Measurements from ENCODE around the gene C11orf21.
"Not testable (repeated sequence)": the region's sequence is repeated elsewhere in the genome, so short reads cannot be mapped to it uniquely, and the experiment has no call there.

The C11orf21 gene

DNA sequence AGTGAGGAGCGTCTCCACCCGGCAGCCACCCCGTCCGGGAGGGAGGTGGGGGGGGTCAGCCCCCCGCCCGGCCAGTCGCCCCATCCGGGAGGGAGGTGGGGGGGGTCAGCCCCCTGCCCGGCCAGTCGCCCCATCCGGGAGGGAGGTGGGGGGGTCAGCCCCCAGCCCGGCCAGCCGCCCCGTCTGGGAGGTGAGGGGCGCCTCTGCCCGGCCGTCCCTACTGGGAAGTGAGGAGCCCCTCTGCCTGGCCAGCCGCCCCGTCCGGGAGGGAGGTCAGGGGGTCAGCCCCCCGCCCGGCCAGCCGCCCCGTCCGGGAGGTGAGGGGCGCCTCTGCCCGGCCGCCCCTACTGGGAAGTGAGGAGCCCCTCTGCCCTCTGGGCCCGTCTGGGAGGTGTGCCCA is 30.9 kb upstream of the C11orf21 start:
- H3K79me2 ChIP-seq (ENCODE audit: control insufficient read depth, low read length), result not testable (repeated sequence)

GRCh38 chr11:2331404-2331803 is 29.7 kb upstream of the C11orf21 start:
- no peak overlapping the region for H3K27ac ChIP-seq (ENCODE audit: low read depth, low read length)
- peaks cover 5% of the 10 kb centered on the region; the same call in 1 of the 2 replicates for H3K9me3 ChIP-seq (ENCODE audit: control insufficient read depth, insufficient read depth, low read length)
- no peaks in the 10 kb centered on the region for H3F3A ChIP-seq (ENCODE audit: control insufficient read depth, insufficient read depth)
- H4K20me1 ChIP-seq (ENCODE audit: control insufficient read depth, insufficient read depth, low read depth, low read length), result no peaks in the 10 kb centered on the region
- no peaks in the 10 kb centered on the region for H3K79me2 ChIP-seq (ENCODE audit: control insufficient read depth, low read length)
- H3K4me3 ChIP-seq (ENCODE audit: low read length), result no peak overlapping the region
- no peaks in the 10 kb centered on the region for H3K9me2 ChIP-seq (replicated peaks; ENCODE audit: control insufficient read depth, low read length)
- H3K36me3 ChIP-seq (ENCODE audit: control insufficient read depth, low read length), result no peaks in the 10 kb centered on the region
- H3K27me3 ChIP-seq (ENCODE audit: control insufficient read depth, low read length), result no peaks in the 10 kb centered on the region
- TF ChIP-seq EZH2phosphoT487 (IDR thresholded peaks at IDR 0.05; ENCODE audit: borderline replicate concordance, low read length), result no peak
- TF ChIP-seq, protein P1, sequence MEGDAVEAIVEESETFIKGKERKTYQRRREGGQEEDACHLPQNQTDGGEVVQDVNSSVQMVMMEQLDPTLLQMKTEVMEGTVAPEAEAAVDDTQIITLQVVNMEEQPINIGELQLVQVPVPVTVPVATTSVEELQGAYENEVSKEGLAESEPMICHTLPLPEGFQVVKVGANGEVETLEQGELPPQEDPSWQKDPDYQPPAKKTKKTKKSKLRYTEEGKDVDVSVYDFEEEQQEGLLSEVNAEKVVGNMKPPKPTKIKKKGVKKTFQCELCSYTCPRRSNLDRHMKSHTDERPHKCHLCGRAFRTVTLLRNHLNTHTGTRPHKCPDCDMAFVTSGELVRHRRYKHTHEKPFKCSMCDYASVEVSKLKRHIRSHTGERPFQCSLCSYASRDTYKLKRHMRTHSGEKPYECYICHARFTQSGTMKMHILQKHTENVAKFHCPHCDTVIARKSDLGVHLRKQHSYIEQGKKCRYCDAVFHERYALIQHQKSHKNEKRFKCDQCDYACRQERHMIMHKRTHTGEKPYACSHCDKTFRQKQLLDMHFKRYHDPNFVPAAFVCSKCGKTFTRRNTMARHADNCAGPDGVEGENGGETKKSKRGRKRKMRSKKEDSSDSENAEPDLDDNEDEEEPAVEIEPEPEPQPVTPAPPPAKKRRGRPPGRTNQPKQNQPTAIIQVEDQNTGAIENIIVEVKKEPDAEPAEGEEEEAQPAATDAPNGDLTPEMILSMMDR (IDR thresholded peaks at IDR 0.05; ENCODE audit: low read depth, low read length, poor library complexity, severe bottlenecking), result no peak
- H3K4me2 ChIP-seq (ENCODE audit: low read length), result no peak overlapping the region
- no peaks in the 10 kb centered on the region for H3K4me1 ChIP-seq (ENCODE audit: control insufficient read depth, low read length)

More for the DNA sequence above, 30.9 kb upstream of the C11orf21 start:
- not testable (repeated sequence) for H3K4me2 ChIP-seq (ENCODE audit: low read length); H3K27ac ChIP-seq (ENCODE audit: low read depth, low read length); H3K4me1 ChIP-seq (ENCODE audit: control insufficient read depth, low read length); H3K4me3 ChIP-seq (ENCODE audit: low read length); H3K9me2 ChIP-seq (replicated peaks; ENCODE audit: control insufficient read depth, low read length); H3K9me3 ChIP-seq (ENCODE audit: control insufficient read depth, insufficient read depth, low read length); H3F3A ChIP-seq (ENCODE audit: control insufficient read depth, insufficient read depth); H3K27me3 ChIP-seq (ENCODE audit: control insufficient read depth, low read length); H4K20me1 ChIP-seq (ENCODE audit: control insufficient read depth, insufficient read depth, low read depth, low read length); H3K36me3 ChIP-seq (ENCODE audit: control insufficient read depth, low read length)

- Histone ChIP-seq H3K36me3 (ENCODE audit: control insufficient read depth, low read length) (no peaks in the 10 kb centered on the region), H3K4me3 (ENCODE audit: low read length) (no peak overlapping the region), H3K27ac (ENCODE audit: low read depth, low read length) (no peak overlapping the region), H3K4me2 (ENCODE audit: low read length) (no peak overlapping the region), H3K79me2 (ENCODE audit: control insufficient read depth, low read length) (no peaks in the 10 kb centered on the region), H4K20me1 (ENCODE audit: control insufficient read depth, insufficient read depth, low read depth, low read length) (no peaks in the 10 kb centered on the region), H3K9me3 (ENCODE audit: control insufficient read depth, insufficient read depth, low read length) (peaks cover 5% of the 10 kb centered on the region; the same call in 1 of the 2 replicates), H3K9me2 (replicated peaks; ENCODE audit: control insufficient read depth, low read length) (no peaks in the 10 kb centered on the region), H3K27me3 (ENCODE audit: control insufficient read depth, low read length) (no peaks in the 10 kb centered on the region), H3F3A (ENCODE audit: control insufficient read depth, insufficient read depth) (no peaks in the 10 kb centered on the region), H3K4me1 (ENCODE audit: control insufficient read depth, low read length) (no peaks in the 10 kb centered on the region)
- TF ChIP-seq, protein P1 (IDR thresholded peaks at IDR 0.05; ENCODE audit: low read depth, low read length, poor library complexity, severe bottlenecking), result no peak
- no peak for TF ChIP-seq EZH2phosphoT487 (IDR thresholded peaks at IDR 0.05; ENCODE audit: borderline replicate concordance, low read length)
Observed at GRCh38 chr11:2330696-2331095, 29.0 kb upstream of the C11orf21 start.

- Histone ChIP-seq H3K4me2 (ENCODE audit: low read length) (no peak overlapping the region), H4K20me1 (ENCODE audit: control insufficient read depth, insufficient read depth, low read depth, low read length) (no peaks in the 10 kb centered on the region), H3K36me3 (ENCODE audit: control insufficient read depth, low read length) (no peaks in the 10 kb centered on the region), H3K27me3 (ENCODE audit: control insufficient read depth, low read length) (no peaks in the 10 kb centered on the region), H3K4me1 (ENCODE audit: control insufficient read depth, low read length) (no peaks in the 10 kb centered on the region), H3K4me3 (ENCODE audit: low read length) (no peak overlapping the region), H3K9me2 (replicated peaks; ENCODE audit: control insufficient read depth, low read length) (no peaks in the 10 kb centered on the region), H3F3A (ENCODE audit: control insufficient read depth, insufficient read depth) (no peaks in the 10 kb centered on the region), H3K27ac (ENCODE audit: low read depth, low read length) (no peak overlapping the region), H3K79me2 (ENCODE audit: control insufficient read depth, low read length) (no peaks in the 10 kb centered on the region), H3K9me3 (ENCODE audit: control insufficient read depth, insufficient read depth, low read length) (peaks cover 5% of the 10 kb centered on the region; the same call in 1 of the 2 replicates)
- TF ChIP-seq EZH2phosphoT487 (IDR thresholded peaks at IDR 0.05; ENCODE audit: borderline replicate concordance, low read length), result no peak
- TF ChIP-seq, protein P1 (IDR thresholded peaks at IDR 0.05; ENCODE audit: low read depth, low read length, poor library complexity, severe bottlenecking), result no peak
Observed at GRCh38 chr11:2329551-2329950, 27.8 kb upstream of the C11orf21 start.
